IPS-20b (cell line): ENCODE data around the gene KISS1.

Experiments used
- H3K27ac ChIP-seq: one replicate; pipeline ENCODE4 v1.5.1; 2013; ENCODE audit warnings: low read length
- H3K27me3 ChIP-seq: 2 replicates; pipeline ENCODE4 v1.6.1; 2013; ENCODE audit warnings: mild to moderate bottlenecking, low read length, inconsistent platforms; ENCODE audit not compliant: insufficient read depth
- H3K36me3 ChIP-seq: 2 replicates; pipeline ENCODE4 v1.6.1; 2013; ENCODE audit warnings: low read depth, mild to moderate bottlenecking, inconsistent platforms, low read length, moderate library complexity; ENCODE audit not compliant: insufficient read depth
- H3K4me1 ChIP-seq: 2 replicates; pipeline ENCODE4 v1.6.1; 2013; ENCODE audit warnings: mild to moderate bottlenecking, control low read depth, inconsistent platforms, low read length, moderate library complexity; ENCODE audit not compliant: insufficient read depth
- H3K4me3 ChIP-seq: 2 replicates; pipeline ENCODE4 v1.5.1; 2013; ENCODE audit warnings: mild to moderate bottlenecking, low read length, inconsistent platforms
- H3K9ac ChIP-seq: 2 replicates; pipeline ENCODE4 v1.6.1; 2013; ENCODE audit warnings: low read depth, mild to moderate bottlenecking, inconsistent platforms, low read length, moderate library complexity
- H3K9me3 ChIP-seq: 2 replicates; pipeline ENCODE4 v1.6.1; 2013; ENCODE audit warnings: mild to moderate bottlenecking, low read depth, low read length, inconsistent platforms; ENCODE audit not compliant: insufficient read depth

The KISS1 gene

GRCh38 chr1:204201348-204202040, 5.2 kb upstream of the KISS1 start:
- H3K4me1 ChIP-seq, result peaks cover 6% of the 10 kb centered on the region; the same call in 1 of the 2 replicates
- H3K27ac ChIP-seq, result no peak overlapping the region
- no peak overlapping the region for H3K9ac ChIP-seq
- no peaks in the 10 kb centered on the region for H3K36me3 ChIP-seq
- H3K27me3 ChIP-seq, result 0 out of 2 replicates have a peak, but pooled peaks cover 3% of the 10 kb centered on the region
- no peaks in the 10 kb centered on the region for H3K9me3 ChIP-seq
- H3K4me3 ChIP-seq, result no peak overlapping the region

DNA sequence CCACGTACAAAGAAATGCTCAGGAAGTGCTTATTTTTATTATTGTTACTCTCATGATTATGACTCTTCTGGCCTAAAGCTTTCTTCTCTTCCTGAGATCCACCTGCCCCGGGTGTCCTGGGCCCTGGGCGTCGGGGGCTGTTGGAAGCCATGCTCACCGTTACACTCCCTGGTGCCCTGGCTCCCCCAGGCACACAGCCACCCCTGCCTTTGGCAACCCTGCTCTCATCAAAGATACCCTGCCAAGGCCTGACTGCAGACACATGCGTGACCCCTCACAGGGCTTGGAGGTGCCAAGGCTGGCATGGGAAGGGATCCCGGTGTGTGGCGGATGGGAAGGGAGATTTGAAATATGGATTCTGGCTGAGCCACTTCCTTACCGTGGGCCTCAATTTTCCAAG, 3.3 kb upstream of the KISS1 start:
- Histone ChIP-seq H3K4me3 (no peak overlapping the region), H3K27me3 (0 out of 2 replicates have a peak, but pooled peaks cover 3% of the 10 kb centered on the region), H3K4me1 (peaks cover 6% of the 10 kb centered on the region; the same call in 1 of the 2 replicates), H3K36me3 (no peaks in the 10 kb centered on the region), H3K9ac (no peak overlapping the region), H3K9me3 (no peaks in the 10 kb centered on the region), H3K27ac (no peak overlapping the region)

DNA sequence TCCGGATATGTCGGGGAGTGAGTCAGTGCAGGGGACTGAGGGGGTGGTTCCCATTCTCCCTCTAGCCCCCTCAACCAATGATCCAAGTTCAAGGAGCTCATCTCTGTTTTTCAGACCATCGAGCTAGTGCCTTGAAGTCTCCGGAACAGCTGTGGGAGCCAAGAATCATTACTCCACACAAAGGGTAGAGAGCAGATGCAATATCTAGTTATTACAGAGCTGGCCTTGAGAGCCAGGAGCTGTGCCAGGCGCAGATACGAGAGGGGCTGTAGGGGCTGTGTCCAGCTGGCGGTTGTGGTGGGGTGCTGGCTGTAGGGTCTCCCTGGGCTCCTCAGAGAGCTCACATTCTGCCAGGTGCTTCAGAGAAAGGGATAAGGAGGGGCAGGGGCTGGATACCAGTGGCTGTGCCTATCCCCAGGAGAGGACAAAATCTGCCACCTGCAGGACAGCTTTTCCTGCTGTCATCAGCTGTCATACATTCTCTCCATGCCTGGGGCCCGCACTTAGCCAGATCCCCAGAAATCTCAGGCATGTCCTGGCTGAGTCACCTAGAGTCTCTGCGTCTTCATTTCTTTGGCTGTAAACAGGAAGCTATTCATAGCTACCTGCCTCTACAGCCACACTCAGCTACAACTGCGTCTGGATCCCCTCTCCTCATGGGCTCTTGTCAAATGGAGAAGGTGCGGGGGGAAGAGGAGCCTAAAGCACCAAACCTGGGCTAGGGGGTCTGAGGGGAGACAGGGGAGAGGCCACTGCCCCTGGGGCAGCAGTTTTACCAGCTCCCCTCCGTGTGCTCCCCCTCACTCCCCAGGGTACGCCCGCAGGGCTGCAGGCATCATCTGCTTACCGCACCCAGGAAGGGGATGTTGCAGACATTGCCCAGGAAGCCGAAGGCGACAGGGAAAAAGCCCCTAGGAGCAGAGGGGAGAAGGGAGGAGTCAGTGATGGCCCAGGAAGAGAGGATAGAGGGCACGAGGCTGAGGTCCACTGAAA, 2.4 kb upstream of the KISS1 start:
- no peak overlapping the region for H3K4me3 ChIP-seq
- H3K36me3 ChIP-seq, result no peaks in the 10 kb centered on the region
- peaks cover 6% of the 10 kb centered on the region; the same call in 1 of the 2 replicates for H3K4me1 ChIP-seq
- no peak overlapping the region for H3K27ac ChIP-seq
- no peak overlapping the region for H3K9ac ChIP-seq
- H3K9me3 ChIP-seq, result no peaks in the 10 kb centered on the region
- H3K27me3 ChIP-seq, result peaks cover 7% of the 10 kb centered on the region; the same call in 1 of the 2 replicates

GRCh38 chr1:204197068-204197467, 777 bp upstream of the KISS1 start:
- Histone ChIP-seq H3K27me3 (peaks cover 21% of the 10 kb centered on the region), H3K4me1 (peaks cover 6% of the 10 kb centered on the region; the same call in 1 of the 2 replicates), H3K27ac (no peak overlapping the region), H3K9me3 (no peaks in the 10 kb centered on the region), H3K9ac (0 out of 2 replicates have a peak overlapping the region, but pooled peaks have one; percentile 11), H3K4me3 (no peak overlapping the region), H3K36me3 (no peaks in the 10 kb centered on the region)

GRCh38 chr1:204194771-204195170, 1.5 kb downstream of the KISS1 start:
- H3K4me3 ChIP-seq, result no peak overlapping the region
- no peaks in the 10 kb centered on the region for H3K36me3 ChIP-seq
- no peaks in the 10 kb centered on the region for H3K9me3 ChIP-seq
- H3K9ac ChIP-seq, result no peak overlapping the region
- peaks cover 6% of the 10 kb centered on the region for H3K4me1 ChIP-seq
- H3K27ac ChIP-seq, result no peak overlapping the region
- H3K27me3 ChIP-seq, result peaks cover 41% of the 10 kb centered on the region

DNA sequence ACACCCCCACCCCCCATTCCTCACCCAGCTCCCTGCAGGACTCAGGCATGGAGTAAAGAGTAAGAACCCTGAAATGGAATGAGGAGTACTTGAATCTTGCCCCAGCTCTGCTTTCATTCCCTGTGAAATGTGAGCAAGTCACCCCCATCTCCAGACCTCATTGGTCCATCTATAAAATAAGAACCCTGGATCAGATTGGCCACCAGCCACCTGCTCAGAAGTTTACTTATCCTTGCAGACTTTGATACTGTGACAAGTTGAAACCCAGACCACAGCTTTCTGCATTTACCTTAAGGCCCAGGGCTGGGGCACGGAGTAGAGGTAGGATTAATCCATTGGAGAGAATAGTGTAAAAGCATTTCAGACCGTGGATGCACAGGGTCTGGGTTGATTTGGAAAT, 2.2 kb downstream of the KISS1 start:
- Histone ChIP-seq H3K9me3 (no peaks in the 10 kb centered on the region), H3K9ac (no peak overlapping the region), H3K4me1 (peaks cover 6% of the 10 kb centered on the region), H3K27me3 (peaks cover 48% of the 10 kb centered on the region), H3K36me3 (no peaks in the 10 kb centered on the region), H3K27ac (no peak overlapping the region), H3K4me3 (no peak overlapping the region)

GRCh38 chr1:204192589-204193352, 3.5 kb downstream of the KISS1 start:
- Histone ChIP-seq H3K4me1 (no peaks in the 10 kb centered on the region; the same call in 1 of the 2 replicates), H3K9ac (no peak overlapping the region), H3K4me3 (no peak overlapping the region), H3K27ac (no peak overlapping the region), H3K9me3 (no peaks in the 10 kb centered on the region), H3K27me3 (peaks cover 61% of the 10 kb centered on the region), H3K36me3 (no peaks in the 10 kb centered on the region)

GRCh38 chr1:204192046-204192445, 4.2 kb downstream of the KISS1 start:
- Histone ChIP-seq H3K9ac (no peak overlapping the region), H3K4me1 (no peaks in the 10 kb centered on the region; the same call in 1 of the 2 replicates), H3K36me3 (no peaks in the 10 kb centered on the region), H3K4me3 (no peak overlapping the region), H3K9me3 (no peaks in the 10 kb centered on the region), H3K27me3 (peaks cover 66% of the 10 kb centered on the region), H3K27ac (no peak overlapping the region)

GRCh38 chr1:204191456-204191855, 4.8 kb downstream of the KISS1 start:
- Histone ChIP-seq H3K27me3 (peaks cover 71% of the 10 kb centered on the region), H3K9ac (no peak overlapping the region), H3K36me3 (no peaks in the 10 kb centered on the region), H3K9me3 (no peaks in the 10 kb centered on the region), H3K27ac (no peak overlapping the region), H3K4me1 (no peaks in the 10 kb centered on the region; the same call in 1 of the 2 replicates), H3K4me3 (no peak overlapping the region)

DNA sequence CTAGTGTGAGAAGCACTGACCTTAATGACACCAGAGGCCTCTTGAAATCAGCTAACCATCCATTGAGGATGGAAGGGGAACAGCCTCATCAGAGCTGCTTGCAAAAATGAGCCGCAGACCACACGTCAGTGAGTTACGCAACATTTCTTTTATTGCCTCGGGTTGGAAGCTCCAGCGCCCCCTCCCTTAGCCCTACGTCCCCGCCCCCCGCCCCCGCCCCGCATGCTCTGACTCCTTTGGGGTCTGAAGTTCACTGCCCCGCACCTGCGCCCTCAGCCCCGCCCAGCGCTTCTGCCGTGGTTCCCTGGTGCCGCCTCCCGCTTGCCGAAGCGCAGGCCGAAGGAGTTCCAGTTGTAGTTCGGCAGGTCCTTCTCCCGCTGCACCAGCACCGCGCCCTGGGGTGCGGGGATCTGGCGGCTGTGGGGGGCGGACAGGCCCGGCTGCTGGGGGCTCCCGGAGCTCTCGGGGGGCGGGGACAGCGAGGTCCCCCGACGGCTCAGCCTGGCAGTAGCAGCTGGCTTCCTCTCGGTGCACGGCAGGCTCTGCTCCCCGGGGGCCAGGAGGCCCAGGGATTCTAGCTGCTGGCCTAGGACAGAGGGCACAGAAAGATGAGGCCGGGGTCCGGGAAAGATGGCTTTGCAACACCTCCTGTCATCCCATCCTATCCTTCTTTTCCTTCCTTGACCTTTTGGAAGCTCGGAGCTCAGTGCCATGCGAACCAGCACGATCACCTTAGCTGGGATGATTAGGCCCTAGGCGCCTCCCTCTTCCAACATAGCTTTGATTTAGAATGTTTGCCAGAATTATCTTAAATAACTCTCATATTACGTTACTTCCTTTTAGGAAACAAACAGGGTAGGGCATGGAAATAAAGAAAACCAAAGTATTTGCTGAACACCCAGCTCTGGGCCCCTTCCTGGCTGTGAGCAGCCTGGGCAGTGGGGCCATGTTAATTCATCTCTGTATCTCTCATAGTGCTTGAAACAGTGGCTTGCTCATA, 5.8 kb downstream of the KISS1 start:
- Histone ChIP-seq H3K4me3 (peak overlapping the region; percentile 47), H3K9ac (no peak overlapping the region), H3K27ac (no peak overlapping the region), H3K4me1 (no peaks in the 10 kb centered on the region; the same call in 1 of the 2 replicates), H3K36me3 (no peaks in the 10 kb centered on the region), H3K27me3 (peaks cover 71% of the 10 kb centered on the region), H3K9me3 (no peaks in the 10 kb centered on the region)
